Measurements from ENCODE around the gene GTF2A1. TPM values are rescaled to one million over a fixed set of nuclear protein-coding genes. Genes with fewer than 3 reads are reported as not detected.

The GTF2A1 gene
- total and polyA plus RNA-seq, 4 donors: 2.9 to 22.1 (median 9.7) TPM

DNA sequence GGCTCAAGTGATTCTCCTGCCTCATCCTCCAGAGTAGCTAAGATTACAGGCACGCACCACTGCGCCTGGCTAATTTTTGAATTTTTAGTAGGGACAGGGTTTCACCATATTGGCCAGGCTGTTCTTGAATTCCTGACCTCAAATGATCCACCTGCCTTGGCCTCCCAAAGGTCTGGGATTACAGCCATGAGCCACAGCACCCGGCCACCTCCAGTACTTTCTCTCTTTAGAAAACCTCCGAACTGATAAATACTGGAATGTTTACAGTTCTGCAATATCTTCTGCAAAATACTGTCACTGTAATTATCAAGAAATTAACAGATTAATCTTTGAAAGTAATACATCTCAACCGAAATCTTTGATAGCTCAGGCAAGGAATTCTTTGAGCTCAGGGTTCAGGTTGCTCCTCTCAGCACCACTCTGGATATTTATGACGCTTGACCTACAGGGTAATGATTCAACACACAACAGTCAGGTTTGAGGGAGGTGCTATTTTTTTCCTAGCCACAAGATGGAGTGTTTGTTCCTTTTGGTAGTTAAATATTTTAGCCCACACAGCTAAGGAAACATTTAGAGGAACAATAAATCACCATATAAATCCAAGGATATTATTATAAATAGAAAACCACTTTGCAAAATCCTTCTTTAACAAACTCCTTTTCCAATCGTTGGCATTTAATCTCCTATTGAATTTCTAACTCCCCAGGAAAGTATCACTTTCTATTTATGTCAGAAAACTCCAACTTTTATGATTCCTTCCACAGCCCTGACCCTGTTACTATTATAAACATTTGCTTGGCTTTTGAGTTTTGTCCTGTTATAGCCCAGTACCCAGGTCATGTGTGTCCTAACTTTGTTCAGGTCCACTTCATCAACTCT lies 48.6 kb upstream of the GTF2A1 start:
- no peak overlapping the region for H3K9ac ChIP-seq (ENCODE audit: low read depth in 1 of 2, low read length in 2 of 2)
- H3K9me3 ChIP-seq (ENCODE audit: control insufficient read depth in 4 of 4, low read length in 3 of 4): no peaks in the 10 kb centered on the region
- H3K27me3 ChIP-seq (ENCODE audit: control insufficient read depth in 4 of 4, insufficient read depth in 4 of 4, low read length in 3 of 4): no peaks in the 10 kb centered on the region
- TF ChIP-seq RXRA (IDR thresholded peaks at IDR 0.05) (peak; percentile 42 to 48), HNF4G (IDR thresholded peaks at IDR 0.05) (no peak), ATF3 (IDR thresholded peaks at IDR 0.05) (peak; percentile 28), RAD21 (IDR thresholded peaks at IDR 0.05) (peak; percentile 97), YY1 (IDR thresholded peaks at IDR 0.05) (peak; percentile 46), NR2F2 (IDR thresholded peaks at IDR 0.05) (peak; percentile 26), TAF1 (conservative IDR thresholded peaks at IDR 0.05) (no peak), CTCF (IDR thresholded peaks at IDR 0.05; ENCODE audit: low read depth, low read length, missing input control) (peak; percentile 96), JUND (IDR thresholded peaks at IDR 0.05) (peak in 1 of 2 donors; percentile 8), HNF4A (conservative IDR thresholded peaks at IDR 0.05) (peak; percentile 34 to 49)
- TF ChIP-seq, protein P1, sequence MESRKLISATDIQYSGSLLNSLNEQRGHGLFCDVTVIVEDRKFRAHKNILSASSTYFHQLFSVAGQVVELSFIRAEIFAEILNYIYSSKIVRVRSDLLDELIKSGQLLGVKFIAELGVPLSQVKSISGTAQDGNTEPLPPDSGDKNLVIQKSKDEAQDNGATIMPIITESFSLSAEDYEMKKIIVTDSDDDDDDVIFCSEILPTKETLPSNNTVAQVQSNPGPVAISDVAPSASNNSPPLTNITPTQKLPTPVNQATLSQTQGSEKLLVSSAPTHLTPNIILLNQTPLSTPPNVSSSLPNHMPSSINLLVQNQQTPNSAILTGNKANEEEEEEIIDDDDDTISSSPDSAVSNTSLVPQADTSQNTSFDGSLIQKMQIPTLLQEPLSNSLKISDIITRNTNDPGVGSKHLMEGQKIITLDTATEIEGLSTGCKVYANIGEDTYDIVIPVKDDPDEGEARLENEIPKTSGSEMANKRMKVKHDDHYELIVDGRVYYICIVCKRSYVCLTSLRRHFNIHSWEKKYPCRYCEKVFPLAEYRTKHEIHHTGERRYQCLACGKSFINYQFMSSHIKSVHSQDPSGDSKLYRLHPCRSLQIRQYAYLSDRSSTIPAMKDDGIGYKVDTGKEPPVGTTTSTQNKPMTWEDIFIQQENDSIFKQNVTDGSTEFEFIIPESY (IDR thresholded peaks at IDR 0.05): no peak
- no peak for DNase-seq (ENCODE audit: low spot score)
- WGBS: 21% methylated on average over 7 of the region's 7 CpGs
- peak overlapping the region in 1 of 2 donors; percentile 2 for H3K27ac ChIP-seq (ENCODE audit: low read depth in 1 of 2, low read length in 2 of 2)
- H3K36me3 ChIP-seq (ENCODE audit: control insufficient read depth in 4 of 4, insufficient read depth in 3 of 4, low read depth in 1 of 4, low read length in 3 of 4): no peaks in the 10 kb centered on the region
- no peak overlapping the region for H3K4me3 ChIP-seq (ENCODE audit: low read depth in 1 of 3, low read length in 3 of 3)
- H3K4me1 ChIP-seq (ENCODE audit: control insufficient read depth in 4 of 4, insufficient read depth in 4 of 4, low read length in 3 of 4): peaks cover 0 to 8% (median 4%) of the 10 kb centered on the region in 4 donors

- no peaks in the 10 kb centered on the region for H3K27me3 ChIP-seq (ENCODE audit: control insufficient read depth in 4 of 4, insufficient read depth in 4 of 4, low read length in 3 of 4)
- DNase-seq (ENCODE audit: low spot score): no peak
- TF ChIP-seq HNF4G (IDR thresholded peaks at IDR 0.05) (no peak), REST (IDR thresholded peaks at IDR 0.05) (no peak), FOXA1 (IDR thresholded peaks at IDR 0.05) (no peak), TAF1 (conservative IDR thresholded peaks at IDR 0.05) (no peak), GABPA (IDR thresholded peaks at IDR 0.05 in 1 of 2, conservative IDR thresholded peaks at IDR 0.05 in 1 of 2) (no peak), EGR1 (IDR thresholded peaks at IDR 0.05; ENCODE audit: low read depth in 2 of 2) (no peak), FOXA2 (IDR thresholded peaks at IDR 0.05) (no peak), RXRA (IDR thresholded peaks at IDR 0.05) (no peak), HNF4A (conservative IDR thresholded peaks at IDR 0.05) (no peak), SP1 (IDR thresholded peaks at IDR 0.05) (no peak)
- TF ChIP-seq, protein P2, sequence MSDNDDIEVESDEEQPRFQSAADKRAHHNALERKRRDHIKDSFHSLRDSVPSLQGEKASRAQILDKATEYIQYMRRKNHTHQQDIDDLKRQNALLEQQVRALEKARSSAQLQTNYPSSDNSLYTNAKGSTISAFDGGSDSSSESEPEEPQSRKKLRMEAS (IDR thresholded peaks at IDR 0.05): no peak
Observed at GRCh38 chr14:81268016-81268416, 47.3 kb upstream of the GTF2A1 start.

More at GRCh38 chr14:81268016-81268416, 47.3 kb upstream of the GTF2A1 start:
- H3K4me3 ChIP-seq (ENCODE audit: low read depth in 1 of 3, low read length in 3 of 3): no peak overlapping the region
- WGBS: 72% methylated on average over 3 of the region's 3 CpGs
- no peaks in the 10 kb centered on the region for H3K9me3 ChIP-seq (ENCODE audit: control insufficient read depth in 4 of 4, low read length in 3 of 4)
- peaks cover 0 to 8% (median 3%) of the 10 kb centered on the region in 4 donors for H3K4me1 ChIP-seq (ENCODE audit: control insufficient read depth in 4 of 4, insufficient read depth in 4 of 4, low read length in 3 of 4)
- H3K27ac ChIP-seq (ENCODE audit: low read depth in 1 of 2, low read length in 2 of 2): no peak overlapping the region
- no peaks in the 10 kb centered on the region for H3K36me3 ChIP-seq (ENCODE audit: control insufficient read depth in 4 of 4, insufficient read depth in 3 of 4, low read depth in 1 of 4, low read length in 3 of 4)
- H3K9ac ChIP-seq (ENCODE audit: low read depth in 1 of 2, low read length in 2 of 2): no peak overlapping the region
